MG63 (cell line): Measurements from ENCODE around the gene RPSA. TPM values are rescaled to one million over a fixed set of nuclear protein-coding genes. Genes with fewer than 3 reads are reported as not detected.

Source experiments
- DNase-seq: peaks from one replicate; pipeline ENCODE4 v3.0.0-alpha.2; 2020
- H3K27me3 ChIP-seq: fragments of 250-450 bp; sonication (Bioruptor Pico); 2 replicates; pipeline ENCODE4 v1.5.1; 2020; ENCODE audit warnings: mild to moderate bottlenecking, moderate library complexity
- H3K36me3 ChIP-seq: fragments of 250-450 bp; sonication (Bioruptor Pico); 2 replicates; pipeline ENCODE4 v1.5.1; 2020; ENCODE audit warnings: mild to moderate bottlenecking, moderate library complexity
- H3K4me3 ChIP-seq: fragments of 250-450 bp; sonication (Bioruptor Pico); 2 replicates; pipeline ENCODE4 v1.5.1; 2020; ENCODE audit warnings: mild to moderate bottlenecking, moderate library complexity
- H3K9me3 ChIP-seq: fragments of 250-450 bp; sonication (Bioruptor Pico); 2 replicates; pipeline ENCODE4 v1.5.1; 2020; ENCODE audit warnings: mild to moderate bottlenecking, moderate library complexity
- total RNA-seq: library from RNA; depleted of rRNA; stranded (reverse); fragments of >200 nt; shearing (Covaris generic); gene quantifications from 2 replicates; pipeline ENCODE4 v1.2.3, GENCODE V29; 2014; ENCODE audit warnings: low replicate concordance

RPSA gene
- total RNA-seq, 1 experiment from 2014 or later = 2,233 TPM

- H3K9me3 ChIP-seq = no peaks in the 10 kb centered on the region
- H3K4me3 ChIP-seq = no peak overlapping the region
- H3K27me3 ChIP-seq = no peaks in the 10 kb centered on the region
- no peak for DNase-seq
- H3K36me3 ChIP-seq = peaks cover 11% of the 10 kb centered on the region
Observed at GRCh38 chr3:39385456-39386090, 20.9 kb upstream of the RPSA start.

DNA sequence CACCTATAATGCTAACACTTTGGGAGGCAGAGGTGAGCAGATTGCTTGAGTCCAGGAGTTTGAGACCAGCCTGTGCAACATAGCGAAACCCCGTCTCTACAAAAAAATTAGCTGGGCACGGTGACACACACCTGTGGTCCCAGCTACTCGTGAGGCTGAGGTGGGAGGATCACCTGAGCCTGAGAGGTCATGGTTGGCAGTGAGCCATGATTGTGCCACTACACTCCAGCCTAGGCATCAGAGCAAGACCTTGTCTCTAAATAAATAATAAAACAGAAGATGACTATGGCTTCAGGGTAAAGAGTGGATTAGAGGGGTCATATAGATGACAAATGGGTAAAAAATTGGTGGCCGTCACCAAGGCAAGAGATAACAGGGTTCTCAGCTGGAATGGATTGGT lies 20.2 kb upstream of the RPSA start:
- no peak for DNase-seq
- no peaks in the 10 kb centered on the region for H3K27me3 ChIP-seq
- H3K9me3 ChIP-seq = no peaks in the 10 kb centered on the region
- H3K36me3 ChIP-seq = peaks cover 11% of the 10 kb centered on the region
- H3K4me3 ChIP-seq = no peak overlapping the region

GRCh38 chr3:39387411-39387975 lies 19.0 kb upstream of the RPSA start:
- no peak for DNase-seq
- Histone ChIP-seq H3K27me3 (no peaks in the 10 kb centered on the region), H3K4me3 (no peak overlapping the region), H3K36me3 (peaks cover 13% of the 10 kb centered on the region), H3K9me3 (no peaks in the 10 kb centered on the region)

GRCh38 chr3:39388153-39388552 lies 18.4 kb upstream of the RPSA start:
- DNase-seq = no peak

GRCh38 chr3:39388741-39389248 lies 17.7 kb upstream of the RPSA start:
- Histone ChIP-seq H3K27me3 (no peaks in the 10 kb centered on the region), H3K36me3 (peaks cover 19% of the 10 kb centered on the region), H3K9me3 (no peaks in the 10 kb centered on the region), H3K4me3 (no peak overlapping the region)
- no peak for DNase-seq

More at GRCh38 chr3:39388153-39388552, 18.4 kb upstream of the RPSA start:
- H3K9me3 ChIP-seq = no peaks in the 10 kb centered on the region
- H3K27me3 ChIP-seq = no peaks in the 10 kb centered on the region
- peaks cover 17% of the 10 kb centered on the region for H3K36me3 ChIP-seq
- no peak overlapping the region for H3K4me3 ChIP-seq

DNA sequence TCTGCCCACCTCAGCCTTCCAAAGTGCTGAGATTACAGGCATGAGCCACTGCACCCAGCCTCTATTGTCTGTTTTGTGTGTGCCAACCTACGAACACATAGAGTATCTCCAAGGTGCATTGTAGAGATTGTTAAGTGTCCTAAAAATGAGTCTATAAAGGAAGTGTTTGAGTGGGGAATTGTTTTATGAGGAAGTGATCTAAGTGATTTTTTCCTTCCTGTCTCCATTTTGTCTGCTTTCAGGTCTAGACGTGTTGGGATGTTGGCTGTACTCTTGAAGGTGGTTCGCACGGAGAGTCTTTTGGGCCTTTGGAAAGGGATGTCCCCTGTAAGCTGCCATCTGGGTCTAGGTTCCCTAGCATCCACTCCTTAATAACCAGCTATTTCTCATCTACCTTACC lies 16.3 kb upstream of the RPSA start:
- Histone ChIP-seq H3K9me3 (no peaks in the 10 kb centered on the region), H3K27me3 (no peaks in the 10 kb centered on the region), H3K4me3 (no peak overlapping the region), H3K36me3 (peaks cover 22% of the 10 kb centered on the region)
- DNase-seq = no peak

DNA sequence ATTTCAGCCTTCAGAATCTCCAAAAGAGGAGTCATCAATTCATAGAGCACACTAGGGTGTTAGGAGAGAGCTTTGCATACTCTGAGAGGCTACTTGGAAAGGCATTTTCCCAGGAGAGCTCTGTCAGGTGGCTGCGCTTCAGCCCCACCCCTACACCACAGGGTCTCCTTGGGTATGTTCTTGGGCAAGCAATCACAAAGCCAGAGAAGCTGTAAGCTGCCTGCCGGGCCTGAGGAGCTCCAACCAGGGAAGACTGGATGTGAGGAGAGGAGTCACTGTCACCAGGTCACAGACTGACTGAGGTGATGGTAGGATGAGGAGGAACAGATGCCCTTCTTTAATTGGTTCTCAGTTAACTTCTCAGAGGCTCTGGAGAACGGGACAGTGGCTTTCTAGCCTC lies 9.8 kb upstream of the RPSA start:
- Histone ChIP-seq H3K36me3 (peaks cover 13% of the 10 kb centered on the region), H3K9me3 (no peaks in the 10 kb centered on the region), H3K4me3 (no peak overlapping the region), H3K27me3 (no peaks in the 10 kb centered on the region)
- DNase-seq = no peak

DNA sequence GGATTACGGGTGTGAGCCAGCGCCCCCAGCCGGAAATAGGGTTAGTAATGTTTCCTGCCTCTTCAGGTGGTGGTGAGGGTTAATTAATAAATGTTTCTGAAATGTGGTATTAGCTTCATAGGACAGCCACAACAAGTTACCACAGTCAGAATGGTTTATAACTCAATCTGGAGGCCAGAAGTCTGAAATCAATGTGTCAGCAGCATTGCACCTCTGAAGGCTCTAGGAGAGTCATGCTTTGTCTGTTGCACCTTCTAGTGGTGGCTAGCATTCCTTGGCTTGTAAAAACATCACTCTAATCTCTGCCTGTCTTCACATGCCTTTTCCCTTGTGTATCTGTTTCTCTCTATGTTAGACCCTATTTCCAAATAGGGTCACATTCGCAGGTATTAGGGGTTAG lies 7.8 kb upstream of the RPSA start:
- no peak overlapping the region for H3K4me3 ChIP-seq
- no peaks in the 10 kb centered on the region for H3K27me3 ChIP-seq
- no peaks in the 10 kb centered on the region for H3K9me3 ChIP-seq
- H3K36me3 ChIP-seq = peaks cover 5% of the 10 kb centered on the region
- no peak for DNase-seq

DNA sequence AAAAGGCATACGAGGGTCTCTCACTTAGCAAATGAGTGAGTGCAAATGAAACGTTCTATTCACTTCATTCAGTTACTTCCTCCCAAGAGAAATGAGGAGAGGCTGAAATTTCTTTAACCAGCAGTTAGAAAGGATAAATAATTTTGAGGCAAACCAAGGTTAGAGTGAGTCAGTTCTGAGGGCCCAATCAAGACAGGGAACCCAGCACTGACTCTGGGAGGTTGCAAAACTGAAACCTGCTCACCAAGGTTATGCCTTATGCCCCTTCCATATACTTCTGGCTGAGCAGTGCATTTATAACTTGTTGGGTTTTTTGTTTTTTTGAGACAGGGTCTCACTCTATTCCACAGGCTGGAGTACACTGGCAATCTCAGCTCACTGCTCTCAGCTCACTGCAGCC lies 4.5 kb upstream of the RPSA start:
- no peak for DNase-seq
- H3K27me3 ChIP-seq = no peaks in the 10 kb centered on the region
- H3K9me3 ChIP-seq = no peaks in the 10 kb centered on the region
- no peak overlapping the region for H3K4me3 ChIP-seq
- peaks cover 6% of the 10 kb centered on the region for H3K36me3 ChIP-seq

DNA sequence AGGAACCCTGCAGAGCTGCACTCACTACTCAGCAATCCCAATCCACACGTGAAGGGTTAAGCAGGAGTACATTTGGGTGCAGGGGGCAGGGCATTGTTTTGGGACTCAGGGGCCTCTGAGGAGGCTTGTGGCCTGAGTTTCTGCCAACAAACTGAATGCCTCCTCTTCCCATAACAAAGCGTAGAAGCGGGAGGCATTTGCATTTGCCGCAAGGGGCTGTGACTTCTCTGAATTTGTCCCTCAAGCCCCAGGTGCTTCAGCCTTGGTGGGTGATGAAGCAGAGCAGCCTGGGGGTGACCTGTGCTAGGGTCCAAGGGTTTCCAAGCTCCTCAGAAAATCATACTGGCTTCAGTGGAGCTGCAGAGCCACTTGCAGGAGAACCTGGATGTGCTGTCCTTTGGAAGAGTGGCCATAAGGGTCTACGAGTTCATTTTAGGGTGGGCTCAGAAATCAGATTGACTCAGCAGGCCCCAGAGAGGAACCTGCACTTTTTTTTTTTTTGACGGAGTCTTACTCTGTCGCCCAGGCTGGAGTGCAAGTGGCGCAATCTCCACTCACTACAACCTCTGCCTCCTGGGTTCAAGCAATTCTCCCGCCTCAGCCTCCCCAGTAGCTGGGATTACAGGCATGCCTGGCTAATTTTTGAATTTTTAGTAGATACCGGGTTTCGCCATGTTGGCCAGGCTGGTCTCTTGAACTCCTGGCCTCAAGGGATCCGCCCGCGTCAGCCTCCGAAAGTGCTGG lies 1.4 kb upstream of the RPSA start:
- Histone ChIP-seq H3K4me3 (peak overlapping the region; percentile 95), H3K36me3 (peaks cover 33% of the 10 kb centered on the region), H3K27me3 (no peaks in the 10 kb centered on the region), H3K9me3 (no peaks in the 10 kb centered on the region)
- DNase-seq = no peak

DNA sequence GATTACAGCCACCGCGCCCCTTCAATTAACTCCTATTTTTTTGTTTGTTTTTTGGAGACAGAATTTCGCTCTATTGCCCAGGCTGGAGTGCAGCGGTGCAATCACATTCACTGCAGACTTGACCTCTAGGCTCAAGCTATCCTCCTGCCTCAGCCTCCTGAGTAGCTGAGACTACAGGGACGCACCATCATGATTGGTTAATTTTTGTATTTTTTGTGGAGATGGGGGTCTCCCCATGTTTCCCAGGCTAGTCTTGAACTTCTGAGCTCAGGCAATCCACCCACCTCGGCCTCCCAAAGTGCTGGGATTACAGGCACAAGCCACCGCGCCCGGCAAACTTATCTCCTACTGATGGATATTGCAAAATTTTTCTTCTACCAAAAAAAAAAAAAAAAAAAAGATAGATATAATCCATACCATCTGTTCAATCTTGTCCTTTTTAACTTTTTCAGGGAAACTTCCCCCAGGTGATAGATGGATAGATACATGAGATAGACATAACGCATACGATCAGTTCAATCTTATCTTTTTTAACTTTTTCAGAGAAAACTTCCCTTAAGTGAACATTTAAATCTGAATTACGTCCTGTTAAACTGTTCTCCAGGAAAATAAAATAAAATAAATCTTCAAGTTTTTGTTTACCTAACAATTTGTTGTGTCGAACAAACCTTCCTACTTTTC lies 693 bp upstream of the RPSA start:
- no peak for DNase-seq
- H3K4me3 ChIP-seq = peak overlapping the region; percentile 95
- no peaks in the 10 kb centered on the region for H3K27me3 ChIP-seq
- H3K36me3 ChIP-seq = peaks cover 40% of the 10 kb centered on the region
- no peaks in the 10 kb centered on the region for H3K9me3 ChIP-seq

- Histone ChIP-seq H3K4me3 (peak overlapping the region; percentile 95), H3K9me3 (no peaks in the 10 kb centered on the region), H3K27me3 (no peaks in the 10 kb centered on the region), H3K36me3 (peaks cover 54% of the 10 kb centered on the region)
- DNase-seq = no peak
Observed at GRCh38 chr3:39407259-39407629, 724 bp downstream of the RPSA start.

- no peak for DNase-seq
- no peaks in the 10 kb centered on the region for H3K27me3 ChIP-seq
- peaks cover 61% of the 10 kb centered on the region for H3K36me3 ChIP-seq
- peak overlapping the region; percentile 95 for H3K4me3 ChIP-seq
- H3K9me3 ChIP-seq = no peaks in the 10 kb centered on the region
Observed at GRCh38 chr3:39407773-39408492, 1.4 kb downstream of the RPSA start.

GRCh38 chr3:39408493-39409372 lies 2.2 kb downstream of the RPSA start:
- H3K4me3 ChIP-seq = peak overlapping the region; percentile 95
- H3K9me3 ChIP-seq = no peaks in the 10 kb centered on the region
- DNase-seq = no peak
- H3K36me3 ChIP-seq = peaks cover 69% of the 10 kb centered on the region
- no peaks in the 10 kb centered on the region for H3K27me3 ChIP-seq

GRCh38 chr3:39409514-39410136 lies 3.1 kb downstream of the RPSA start:
- H3K4me3 ChIP-seq = peak overlapping the region; percentile 9
- H3K9me3 ChIP-seq = no peaks in the 10 kb centered on the region
- H3K36me3 ChIP-seq = peaks cover 70% of the 10 kb centered on the region
- DNase-seq = no peak
- H3K27me3 ChIP-seq = no peaks in the 10 kb centered on the region
